DMS153 treated with DMSO at 0.1 percent for 48 hours (cell line): ENCODE results near the gene TINAGL1.
"Not testable (repeated sequence)": the region's sequence is repeated elsewhere in the genome, so short reads cannot be mapped to it uniquely, and the experiment has no call there.

ENCODE experiments used
- DNase-seq: peaks from one replicate; lab custom pipeline; 2025; ENCODE audit not compliant: unreplicated experiment; lab: John Stamatoyannopoulos, UW

Gene TINAGL1

GRCh38 chr1:31583082-31583994 is 7.0 kb downstream of the TINAGL1 start:
- no peak for DNase-seq

- DNase-seq: peak; percentile 69
Observed at GRCh38 chr1:31583995-31584868, 7.9 kb downstream of the TINAGL1 start.

- no peak for DNase-seq
Observed at GRCh38 chr1:31584869-31585735, 8.8 kb downstream of the TINAGL1 start.

- DNase-seq: no peak
Observed at GRCh38 chr1:31585736-31586365, 9.5 kb downstream of the TINAGL1 start.

- no peak for DNase-seq
Observed at GRCh38 chr1:31586376-31587327, 10.3 kb downstream of the TINAGL1 start.

GRCh38 chr1:31587328-31587699 is 11.0 kb downstream of the TINAGL1 start:
- DNase-seq: not testable (repeated sequence)

- peak; percentile 84 for DNase-seq
Observed at GRCh38 chr1:31587720-31588423, 11.6 kb downstream of the TINAGL1 start.

GRCh38 chr1:31588751-31589515 is 12.6 kb downstream of the TINAGL1 start:
- DNase-seq: peak; percentile 34

- DNase-seq: no peak
Observed at GRCh38 chr1:31591425-31592093, 15.2 kb downstream of the TINAGL1 start.

- no peak for DNase-seq
Observed at GRCh38 chr1:31592132-31592531, 15.8 kb downstream of the TINAGL1 start.

GRCh38 chr1:31593136-31593665 is 16.9 kb downstream of the TINAGL1 start:
- no peak for DNase-seq

- peak; percentile 92 for DNase-seq
Observed at GRCh38 chr1:31593770-31594632, 17.7 kb downstream of the TINAGL1 start.

- DNase-seq: no peak
Observed at GRCh38 chr1:31595836-31596736, 19.8 kb downstream of the TINAGL1 start.

- DNase-seq: no peak
Observed at GRCh38 chr1:31596737-31597097, 20.4 kb downstream of the TINAGL1 start.

- DNase-seq: no peak
Observed at GRCh38 chr1:31598980-31599379, 22.7 kb downstream of the TINAGL1 start.
